HL-60 (cell line): ENCODE data around the gene IFNL1.

Experiments
- DNase-seq, 2 experiments: peaks; one replicate each; pipeline ENCODE4 v3.0.0-alpha.2; 2010 to 2020; ENCODE audit warnings: low read depth in 1 of 2, low spot score in 1 of 2
- H3K27ac ChIP-seq: fragments of 250-450 bp; sonication (Bioruptor Pico); replicated peaks from 2 replicates; pipeline ENCODE4 v1.5.1; 2020; ENCODE audit warnings: mild to moderate bottlenecking, moderate library complexity
- H3K27me3 ChIP-seq: fragments of 250-450 bp; sonication (Bioruptor Pico); 2 replicates; pipeline ENCODE4 v1.5.1; 2021; ENCODE audit warnings: mild to moderate bottlenecking, moderate library complexity; ENCODE audit not compliant: insufficient read depth, poor library complexity, severe bottlenecking
- H3K4me3 ChIP-seq: replicated peaks from 2 replicates; pipeline ENCODE4 v1.5.1; 2011; ENCODE audit warnings: mild to moderate bottlenecking, control low read depth, low read length; ENCODE audit not compliant: insufficient read depth
- CTCF ChIP-seq: IDR thresholded peaks from one replicate; pipeline ENCODE4 v1.5.1; 2011; ENCODE audit warnings: low read length, control low read depth, inconsistent platforms; ENCODE audit not compliant: insufficient read depth
- GABPA ChIP-seq: IDR thresholded peaks from 2 replicates; pipeline ENCODE4 v1.6.1; 2012; ENCODE audit warnings: low read depth
- POLR2AphosphoS5 ChIP-seq: IDR thresholded peaks from 2 replicates; pipeline ENCODE4 v1.6.1; 2012; ENCODE audit warnings: low read depth
- REST ChIP-seq: IDR thresholded peaks from 2 replicates; pipeline ENCODE4 v1.6.1; 2012; ENCODE audit warnings: low read depth; ENCODE audit not compliant: insufficient replicate concordance
- SPI1 ChIP-seq: IDR thresholded peaks from 2 replicates; pipeline ENCODE4 v1.6.1; 2012; ENCODE audit warnings: low read depth, mild to moderate bottlenecking, borderline replicate concordance

IFNL1 gene

GRCh38 chr19:39315933-39316332 is 19.7 kb downstream of the IFNL1 start:
- DNase-seq = no peak
- no peak for TF ChIP-seq GABPA
- no peak for TF ChIP-seq POLR2AphosphoS5
- TF ChIP-seq REST = no peak
- no peak for TF ChIP-seq CTCF
- no peak for TF ChIP-seq SPI1
- no peaks in the 10 kb centered on the region for H3K27me3 ChIP-seq

GRCh38 chr19:39316627-39317321 is 20.6 kb downstream of the IFNL1 start:
- Histone ChIP-seq H3K4me3 (no peak overlapping the region), H3K27me3 (peaks cover 3% of the 10 kb centered on the region), H3K27ac (no peak overlapping the region)
- DNase-seq = no peak
- no peak for TF ChIP-seq POLR2AphosphoS5
- no peak for TF ChIP-seq REST
- TF ChIP-seq GABPA = no peak
- TF ChIP-seq CTCF = no peak
- TF ChIP-seq SPI1 = no peak

More at GRCh38 chr19:39315933-39316332, 19.7 kb downstream of the IFNL1 start:
- no peak overlapping the region for H3K27ac ChIP-seq
- no peak overlapping the region for H3K4me3 ChIP-seq

- no peak for DNase-seq
- no peak overlapping the region for H3K4me3 ChIP-seq
- peaks cover 3% of the 10 kb centered on the region for H3K27me3 ChIP-seq
- H3K27ac ChIP-seq = no peak overlapping the region
- no peak for TF ChIP-seq GABPA
- no peak for TF ChIP-seq POLR2AphosphoS5
- TF ChIP-seq SPI1 = peak; percentile 33; the same call in 1 of the 2 replicates
- no peak for TF ChIP-seq CTCF
- no peak for TF ChIP-seq REST
These were observed 21.3 kb downstream of the IFNL1 start for GRCh38 chr19:39317476-39317875.
